ENCODE measurements around the gene TSPAN7. TPM values are rescaled to one million over a fixed set of nuclear protein-coding genes. Genes with fewer than 3 reads are reported as not detected.

TSPAN7 gene
- total RNA-seq, 1 experiment from 2014 or later: not detected

- no peaks in the 10 kb centered on the region for H3K79me2 ChIP-seq (ENCODE audit: low read depth)
- no peaks in the 10 kb centered on the region for H3K4me1 ChIP-seq (replicated peaks; ENCODE audit: insufficient read depth)
- no peak for TF ChIP-seq CTCF (conservative IDR thresholded peaks at IDR 0.05)
- TF ChIP-seq EZH2 (IDR thresholded peaks at IDR 0.05; ENCODE audit: low read depth): no peak
- no peak overlapping the region for H3K4me2 ChIP-seq
- POLR2A ChIA-PET (ENCODE audit: unreplicated experiment): no interaction called here
- no peaks in the 10 kb centered on the region for H3K27me3 ChIP-seq (ENCODE audit: insufficient read depth, low read depth)
- no peaks in the 10 kb centered on the region for H3K9me2 ChIP-seq (ENCODE audit: insufficient read depth)
- no peaks in the 10 kb centered on the region for H3K9me3 ChIP-seq (ENCODE audit: insufficient read depth, low read depth)
- BruUV-seq (replicated peaks): no TSS peak
- DNase-seq: no peak
- H4K20me1 ChIP-seq (ENCODE audit: insufficient read depth): no peaks in the 10 kb centered on the region
- intact Hi-C loops (cut with micrococcal nuclease; ENCODE audit: unreplicated experiment): no loop called here
- H3F3A ChIP-seq (ENCODE audit: insufficient read depth, low read depth): no peaks in the 10 kb centered on the region
- no peak overlapping the region for H3K4me3 ChIP-seq
- CTCF ChIA-PET: no interaction called here
- no peak overlapping the region for H2AFZ ChIP-seq
- H3K27ac ChIP-seq: no peak overlapping the region
- no peaks in the 10 kb centered on the region for H3K36me3 ChIP-seq (ENCODE audit: low read depth)
These were observed 137.8 kb downstream of the TSPAN7 start for GRCh38 chrX:38699121-38699520.

GRCh38 chrX:38699696-38700095 lies 138.4 kb downstream of the TSPAN7 start:
- CTCF ChIA-PET: no interaction called here
- Histone ChIP-seq H3K79me2 (ENCODE audit: low read depth) (no peaks in the 10 kb centered on the region), H4K20me1 (ENCODE audit: insufficient read depth) (no peaks in the 10 kb centered on the region), H3F3A (ENCODE audit: insufficient read depth, low read depth) (no peaks in the 10 kb centered on the region), H3K9me3 (ENCODE audit: insufficient read depth, low read depth) (no peaks in the 10 kb centered on the region), H3K9me2 (ENCODE audit: insufficient read depth) (no peaks in the 10 kb centered on the region), H3K36me3 (ENCODE audit: low read depth) (no peaks in the 10 kb centered on the region), H3K27ac (no peak overlapping the region), H3K4me3 (no peak overlapping the region), H2AFZ (no peak overlapping the region), H3K4me2 (no peak overlapping the region), H3K4me1 (replicated peaks; ENCODE audit: insufficient read depth) (no peaks in the 10 kb centered on the region), H3K27me3 (ENCODE audit: insufficient read depth, low read depth) (no peaks in the 10 kb centered on the region)
- TF ChIP-seq CTCF (conservative IDR thresholded peaks at IDR 0.05) (no peak), EZH2 (IDR thresholded peaks at IDR 0.05; ENCODE audit: low read depth) (no peak)
- intact Hi-C loops (cut with micrococcal nuclease; ENCODE audit: unreplicated experiment): no loop called here
- POLR2A ChIA-PET (ENCODE audit: unreplicated experiment): no interaction called here
- no peak for DNase-seq
- BruUV-seq (replicated peaks): no TSS peak

- no peak for DNase-seq
- H3K4me1 ChIP-seq (replicated peaks; ENCODE audit: insufficient read depth): no peaks in the 10 kb centered on the region
- no peaks in the 10 kb centered on the region for H3K27me3 ChIP-seq (ENCODE audit: insufficient read depth, low read depth)
- intact Hi-C loops (cut with micrococcal nuclease; ENCODE audit: unreplicated experiment): no loop called here
- no peaks in the 10 kb centered on the region for H3K9me3 ChIP-seq (ENCODE audit: insufficient read depth, low read depth)
- H3F3A ChIP-seq (ENCODE audit: insufficient read depth, low read depth): no peaks in the 10 kb centered on the region
- no peak for TF ChIP-seq EZH2 (IDR thresholded peaks at IDR 0.05; ENCODE audit: low read depth)
- no peak for TF ChIP-seq CTCF (conservative IDR thresholded peaks at IDR 0.05)
- no peaks in the 10 kb centered on the region for H4K20me1 ChIP-seq (ENCODE audit: insufficient read depth)
- no peaks in the 10 kb centered on the region for H3K79me2 ChIP-seq (ENCODE audit: low read depth)
- H3K4me3 ChIP-seq: no peak overlapping the region
- no peaks in the 10 kb centered on the region for H3K9me2 ChIP-seq (ENCODE audit: insufficient read depth)
- CTCF ChIA-PET: no interaction called here
- BruUV-seq (replicated peaks): no TSS peak
- no peak overlapping the region for H2AFZ ChIP-seq
- H3K27ac ChIP-seq: no peak overlapping the region
- H3K4me2 ChIP-seq: no peak overlapping the region
- H3K36me3 ChIP-seq (ENCODE audit: low read depth): no peaks in the 10 kb centered on the region
- POLR2A ChIA-PET (ENCODE audit: unreplicated experiment): no interaction called here
These were observed 139.7 kb downstream of the TSPAN7 start for GRCh38 chrX:38701073-38701472.
